Measurements from ENCODE around the gene MBNL1.

Gene MBNL1

GRCh38 chr3:152243721-152244516 is 24.8 kb upstream of the MBNL1 start:
- Histone ChIP-seq H3K36me3 (no peaks in the 10 kb centered on the region), H3K27ac (no peak overlapping the region), H3K9me3 (ENCODE audit: severe bottlenecking) (no peaks in the 10 kb centered on the region), H3K4me3 (ENCODE audit: low read depth, low read length) (no peak overlapping the region), H3K27me3 (ENCODE audit: insufficient read depth, low read depth, severe bottlenecking) (no peaks in the 10 kb centered on the region)
- TF ChIP-seq CTCF (IDR thresholded peaks at IDR 0.05; ENCODE audit: low read depth, low read length): no peak
- no peak for DNase-seq

GRCh38 chr3:152244517-152244888 is 24.2 kb upstream of the MBNL1 start:
- Histone ChIP-seq H3K27ac (no peak overlapping the region), H3K27me3 (ENCODE audit: insufficient read depth, low read depth, severe bottlenecking) (no peaks in the 10 kb centered on the region), H3K9me3 (ENCODE audit: severe bottlenecking) (no peaks in the 10 kb centered on the region), H3K4me3 (ENCODE audit: low read depth, low read length) (no peak overlapping the region), H3K36me3 (no peaks in the 10 kb centered on the region)
- TF ChIP-seq CTCF (IDR thresholded peaks at IDR 0.05; ENCODE audit: low read depth, low read length): no peak
- DNase-seq: no peak

GRCh38 chr3:152245498-152246170 is 23.1 kb upstream of the MBNL1 start:
- Histone ChIP-seq H3K27ac (no peak overlapping the region), H3K27me3 (ENCODE audit: insufficient read depth, low read depth, severe bottlenecking) (no peaks in the 10 kb centered on the region), H3K9me3 (ENCODE audit: severe bottlenecking) (no peaks in the 10 kb centered on the region), H3K36me3 (no peaks in the 10 kb centered on the region), H3K4me3 (ENCODE audit: low read depth, low read length) (no peak overlapping the region)
- no peak for DNase-seq
- TF ChIP-seq CTCF (IDR thresholded peaks at IDR 0.05; ENCODE audit: low read depth, low read length): no peak

GRCh38 chr3:152251916-152252315 is 16.8 kb upstream of the MBNL1 start:
- Histone ChIP-seq H3K27me3 (ENCODE audit: insufficient read depth, low read depth, severe bottlenecking) (peaks cover 11% of the 10 kb centered on the region), H3K36me3 (no peaks in the 10 kb centered on the region), H3K9me3 (ENCODE audit: severe bottlenecking) (no peaks in the 10 kb centered on the region), H3K27ac (no peak overlapping the region), H3K4me3 (ENCODE audit: low read depth, low read length) (no peak overlapping the region)
- DNase-seq: no peak
- TF ChIP-seq CTCF (IDR thresholded peaks at IDR 0.05; ENCODE audit: low read depth, low read length): no peak

- Histone ChIP-seq H3K9me3 (ENCODE audit: severe bottlenecking) (no peaks in the 10 kb centered on the region), H3K27me3 (ENCODE audit: insufficient read depth, low read depth, severe bottlenecking) (peaks cover 15% of the 10 kb centered on the region), H3K27ac (no peak overlapping the region), H3K4me3 (ENCODE audit: low read depth, low read length) (no peak overlapping the region), H3K36me3 (no peaks in the 10 kb centered on the region)
- no peak for TF ChIP-seq CTCF (IDR thresholded peaks at IDR 0.05; ENCODE audit: low read depth, low read length)
- no peak for DNase-seq
Observed at GRCh38 chr3:152252755-152253154, 16.0 kb upstream of the MBNL1 start.

Measured in WERI-Rb-1 (cell line).